Naive thymus-derived CD8-positive, alpha-beta T cell (primary cell): ENCODE data around the gene INTS2. TPM values are rescaled to one million over a fixed set of nuclear protein-coding genes. Genes with fewer than 3 reads are reported as not detected.
"Not testable (repeated sequence)": the region's sequence is repeated elsewhere in the genome, so short reads cannot be mapped to it uniquely, and the experiment has no call there.

Experiments
- ATAC-seq, 2 donors: fragments of 150-1000 bp; cut with Tn5 transposase in 1 of 2; sonication (Bioruptor Pico), chemical (Tn5 transposase) in 1 of 2; 1 replicate in 1 of 2; 2 replicates in 1 of 2; pipeline ENCODE4 v1.10.0; 2021; ENCODE audit warnings: mild to moderate bottlenecking in 2 of 2, moderate library complexity in 2 of 2
- POLR2A ChIA-PET: fragments of 350-600 bp; sonication (Branson Sonifier 250); formaldehyde crosslinking; loops from one replicate; lab custom pipeline; 2021; ENCODE audit warnings: antibody characterized with exemption; lab: Charles Lee
- DNase-seq, 10 donors: peaks; one replicate each; pipeline versions ENCODE4 v3.0.0 to v3.0.0-alpha.2; 2020 to 2022
- H3K27ac Mint-ChIP-seq, 10 donors: one replicate each; pipeline ENCODE4 v1.8.0; 2020 to 2022; ENCODE audit warnings: mild to moderate bottlenecking in 10 of 10, mixed read lengths in 10 of 10, moderate library complexity in 4 of 10, inconsistent platforms in 1 of 10
- H3K27me3 Mint-ChIP-seq, 5 donors: one replicate each; pipeline ENCODE4 v1.8.0; 2021 to 2022; ENCODE audit warnings: mixed read lengths in 5 of 5
- H3K36me3 Mint-ChIP-seq, 3 donors: one replicate each; pipeline ENCODE4 v1.8.0; 2020 to 2022; ENCODE audit warnings: mixed read lengths in 3 of 3, mild to moderate bottlenecking in 2 of 3, inconsistent platforms in 1 of 3
- H3K4me1 Mint-ChIP-seq, 4 donors: one replicate each; pipeline ENCODE4 v1.8.0; 2021 to 2022; ENCODE audit warnings: mixed read lengths in 4 of 4
- H3K4me3 Mint-ChIP-seq, 10 donors: one replicate each; pipeline ENCODE4 v1.8.0; 2020 to 2022; ENCODE audit warnings: mild to moderate bottlenecking in 10 of 10, mixed read lengths in 10 of 10, moderate library complexity in 6 of 10, inconsistent platforms in 1 of 10
- H3K9me3 Mint-ChIP-seq, 9 donors: one replicate each; pipeline ENCODE4 v1.8.0; 2020 to 2022; ENCODE audit warnings: mixed read lengths in 9 of 9, mild to moderate bottlenecking in 3 of 9, inconsistent platforms in 1 of 9, moderate library complexity in 1 of 9
- polyA plus RNA-seq, 3 donors: library from polyadenylated mRNA; unstranded; fragments of 300-500 nt; fragmentation: Illumina TruSeq; gene quantifications; one replicate each; pipeline ENCODE4 v1.2.3, GENCODE V29; 2021
- total RNA-seq, 8 experiments: library from RNA in 2 of 8; stranded (reverse) in 2 of 8; gene quantifications; one replicate each; pipeline ENCODE4 v1.2.3 and lab custom pipeline; 2021 to 2026

INTS2 gene
- total and polyA plus RNA-seq, 5 experiments from 2014 or later: 3.3 to 19.4 (median 4.0) TPM

DNA sequence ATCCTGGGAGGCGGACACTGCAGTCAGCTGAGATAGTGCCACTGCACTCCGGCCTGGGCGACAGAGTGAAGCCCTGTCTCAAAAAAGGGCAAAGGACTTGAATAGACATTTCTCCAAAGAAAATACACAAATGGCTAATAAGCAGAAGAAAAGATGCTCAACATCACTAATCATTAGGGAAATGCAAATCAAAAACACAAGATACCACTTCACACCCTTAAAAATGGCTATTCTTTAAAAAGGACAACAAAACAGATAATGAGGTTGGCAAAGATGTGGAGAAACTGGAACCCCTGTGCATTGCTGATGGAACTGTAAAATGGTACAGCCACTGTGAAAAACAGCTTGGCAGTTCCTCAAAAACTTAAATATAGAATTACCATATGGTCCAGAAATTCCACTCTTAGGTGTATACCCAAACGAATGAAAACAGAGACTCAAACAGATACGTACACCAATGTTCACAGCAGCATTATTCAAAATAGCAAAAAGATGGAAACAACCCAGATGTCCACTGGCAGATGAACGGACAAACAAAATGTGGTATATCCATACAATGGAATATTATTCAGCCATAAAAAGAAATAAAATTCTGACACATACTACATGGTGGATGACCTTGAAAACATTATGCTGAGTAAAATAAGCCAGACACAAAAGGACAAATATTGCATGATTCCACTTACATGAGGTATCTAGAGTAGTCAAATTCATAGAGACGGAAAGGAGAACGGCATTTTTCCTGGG lies 100.0 kb downstream of the INTS2 start:
- Mint-ChIP-seq H3K4me3 (no peak overlapping the region), H3K9me3 (peaks cover 0 to 8% (median 0%) of the 10 kb centered on the region in 9 donors), H3K36me3 (peaks cover 0 to 8% (median 8%) of the 10 kb centered on the region in 3 donors), H3K27ac (no peak overlapping the region), H3K4me1 (no peaks in the 10 kb centered on the region), H3K27me3 (peaks cover 0 to 3% (median 0%) of the 10 kb centered on the region in 5 donors)
- DNase-seq: no peak
- POLR2A ChIA-PET: no interaction called here
- no peak for ATAC-seq

DNA sequence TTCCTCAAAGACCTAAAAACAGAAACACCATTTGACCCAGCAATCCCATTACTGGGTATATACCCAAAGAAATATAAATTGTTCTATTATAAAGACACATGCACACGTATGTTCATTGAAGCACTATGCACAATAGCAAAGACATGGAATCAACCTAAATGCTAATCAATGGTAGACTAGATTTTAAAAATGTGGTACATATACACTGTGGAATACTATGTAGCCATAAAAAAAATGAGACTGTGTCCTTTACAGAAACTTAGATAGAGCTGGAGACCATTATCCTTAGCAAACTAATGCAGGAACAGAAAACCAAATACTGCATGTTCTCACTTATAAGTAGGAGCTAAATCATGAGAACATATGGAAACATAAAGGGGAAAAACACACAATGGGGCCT lies 100.9 kb downstream of the INTS2 start:
- H3K36me3 Mint-ChIP-seq, POLR2A ChIA-PET, H3K4me3 Mint-ChIP-seq, DNase-seq, H3K27me3 Mint-ChIP-seq, ATAC-seq, H3K4me1 Mint-ChIP-seq, H3K9me3 Mint-ChIP-seq, H3K27ac Mint-ChIP-seq: not testable (repeated sequence)

GRCh38 chr17:61826198-61826597 lies 101.6 kb downstream of the INTS2 start:
- H3K27me3 Mint-ChIP-seq, POLR2A ChIA-PET, ATAC-seq, H3K27ac Mint-ChIP-seq, H3K9me3 Mint-ChIP-seq, DNase-seq, H3K4me1 Mint-ChIP-seq, H3K4me3 Mint-ChIP-seq: not testable (repeated sequence)
- peaks cover 0 to 12% (median 8%) of the 10 kb centered on the region in 3 donors for H3K36me3 Mint-ChIP-seq

- peaks cover 0 to 15% (median 8%) of the 10 kb centered on the region in 3 donors for H3K36me3 Mint-ChIP-seq
- H3K27me3 Mint-ChIP-seq: peaks cover 0 to 3% (median 0%) of the 10 kb centered on the region in 5 donors
- no peak for DNase-seq
- H3K27ac Mint-ChIP-seq: no peak overlapping the region
- ATAC-seq: no peak
- POLR2A ChIA-PET: no interaction called here
- H3K9me3 Mint-ChIP-seq: peaks cover 0 to 8% (median 0%) of the 10 kb centered on the region in 9 donors
- H3K4me3 Mint-ChIP-seq: no peak overlapping the region
- no peaks in the 10 kb centered on the region for H3K4me1 Mint-ChIP-seq
Measured at GRCh38 chr17:61825448-61826137, 102.2 kb downstream of the INTS2 start.

- Mint-ChIP-seq H3K27ac (no peak overlapping the region), H3K27me3 (peaks cover 0 to 3% (median 0%) of the 10 kb centered on the region in 5 donors), H3K36me3 (peaks cover 0 to 16% (median 5%) of the 10 kb centered on the region in 3 donors), H3K4me3 (no peak overlapping the region), H3K4me1 (no peaks in the 10 kb centered on the region), H3K9me3 (peaks cover 0 to 7% (median 0%) of the 10 kb centered on the region in 9 donors)
- DNase-seq (no peak), ATAC-seq (no peak)
- POLR2A ChIA-PET: no interaction called here
Measured at GRCh38 chr17:61822326-61823285, 105.2 kb downstream of the INTS2 start.

- Mint-ChIP-seq H3K27ac (no peak overlapping the region), H3K27me3 (peaks cover 0 to 3% (median 0%) of the 10 kb centered on the region in 5 donors), H3K4me3 (no peak overlapping the region), H3K4me1 (peaks cover 0 to 5% (median 0%) of the 10 kb centered on the region in 4 donors), H3K36me3 (peaks cover 0 to 10% (median 0%) of the 10 kb centered on the region in 3 donors), H3K9me3 (peaks cover 0 to under 1% (median 0%) of the 10 kb centered on the region in 9 donors)
- ATAC-seq (no peak), DNase-seq (no peak)
- POLR2A ChIA-PET: no interaction called here
Measured at GRCh38 chr17:61821655-61822054, 106.1 kb downstream of the INTS2 start.

- H3K27me3 Mint-ChIP-seq, ATAC-seq, H3K4me3 Mint-ChIP-seq, DNase-seq, H3K9me3 Mint-ChIP-seq, POLR2A ChIA-PET, H3K36me3 Mint-ChIP-seq, H3K27ac Mint-ChIP-seq: not testable (repeated sequence)
- peaks cover 0 to 15% (median 0%) of the 10 kb centered on the region in 4 donors for H3K4me1 Mint-ChIP-seq
Measured at GRCh38 chr17:61819265-61819664, 108.5 kb downstream of the INTS2 start.

DNA sequence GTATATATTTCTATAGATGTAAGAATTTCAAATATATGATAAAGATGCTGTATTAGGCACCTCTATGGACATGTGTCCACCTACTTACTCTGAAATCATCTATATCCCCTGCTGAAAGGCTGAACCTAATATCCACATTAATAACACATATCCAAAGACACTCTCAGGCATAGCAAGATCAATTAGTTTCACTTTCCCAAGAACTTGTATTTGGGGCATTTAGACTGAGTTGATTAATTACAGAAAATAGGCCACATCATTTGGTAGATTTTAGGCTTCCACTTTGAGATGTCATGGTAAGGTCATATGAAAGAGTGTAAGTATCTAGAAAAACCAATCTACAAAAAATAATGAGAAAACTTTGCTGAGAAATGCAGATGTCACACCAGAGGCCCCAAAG lies 109.6 kb downstream of the INTS2 start:
- Mint-ChIP-seq H3K27ac (no peak overlapping the region), H3K27me3 (peaks cover 0 to 1% (median 0%) of the 10 kb centered on the region in 5 donors), H3K36me3 (peaks cover 0 to 9% (median 0%) of the 10 kb centered on the region in 3 donors), H3K9me3 (no peaks in the 10 kb centered on the region), H3K4me1 (peaks cover 0 to 18% (median 0%) of the 10 kb centered on the region in 4 donors), H3K4me3 (no peak overlapping the region)
- no peak for ATAC-seq
- POLR2A ChIA-PET: no interaction called here
- no peak for DNase-seq

- Mint-ChIP-seq H3K36me3 (peaks cover 0 to 9% (median 0%) of the 10 kb centered on the region in 3 donors), H3K9me3 (no peaks in the 10 kb centered on the region), H3K27ac (no peak overlapping the region), H3K4me1 (peaks cover 0 to 22% (median 0%) of the 10 kb centered on the region in 4 donors), H3K27me3 (no peaks in the 10 kb centered on the region), H3K4me3 (no peak overlapping the region)
- DNase-seq: no peak
- no peak for ATAC-seq
- POLR2A ChIA-PET: no interaction called here
Measured at GRCh38 chr17:61817452-61817851, 110.3 kb downstream of the INTS2 start.

DNA sequence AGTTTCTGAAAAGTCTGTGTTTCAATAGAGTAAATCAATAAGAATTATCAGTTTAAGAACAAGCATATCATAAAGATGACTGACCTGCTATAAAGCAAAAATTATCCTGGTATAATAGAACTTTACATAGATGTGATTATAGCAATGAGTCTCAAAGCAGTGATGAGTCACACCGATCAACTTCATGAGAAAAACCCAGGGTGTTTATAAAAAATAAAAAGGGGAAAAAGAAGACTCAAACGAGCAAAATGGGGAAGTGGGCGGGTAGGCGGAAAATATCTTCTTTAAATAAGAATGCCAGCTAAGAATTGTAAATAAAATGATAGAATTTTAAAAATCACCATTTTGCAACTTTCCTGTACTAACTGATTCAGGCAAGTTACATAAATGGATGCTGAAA lies 111.2 kb downstream of the INTS2 start:
- peaks cover 0 to 6% (median 0%) of the 10 kb centered on the region in 3 donors for H3K36me3 Mint-ChIP-seq
- H3K27me3 Mint-ChIP-seq: no peaks in the 10 kb centered on the region
- POLR2A ChIA-PET: no interaction called here
- H3K4me1 Mint-ChIP-seq: peaks cover 0 to 22% (median 0%) of the 10 kb centered on the region in 4 donors
- no peak for DNase-seq
- H3K4me3 Mint-ChIP-seq: no peak overlapping the region
- H3K9me3 Mint-ChIP-seq: no peaks in the 10 kb centered on the region
- ATAC-seq: no peak
- no peak overlapping the region for H3K27ac Mint-ChIP-seq

DNA sequence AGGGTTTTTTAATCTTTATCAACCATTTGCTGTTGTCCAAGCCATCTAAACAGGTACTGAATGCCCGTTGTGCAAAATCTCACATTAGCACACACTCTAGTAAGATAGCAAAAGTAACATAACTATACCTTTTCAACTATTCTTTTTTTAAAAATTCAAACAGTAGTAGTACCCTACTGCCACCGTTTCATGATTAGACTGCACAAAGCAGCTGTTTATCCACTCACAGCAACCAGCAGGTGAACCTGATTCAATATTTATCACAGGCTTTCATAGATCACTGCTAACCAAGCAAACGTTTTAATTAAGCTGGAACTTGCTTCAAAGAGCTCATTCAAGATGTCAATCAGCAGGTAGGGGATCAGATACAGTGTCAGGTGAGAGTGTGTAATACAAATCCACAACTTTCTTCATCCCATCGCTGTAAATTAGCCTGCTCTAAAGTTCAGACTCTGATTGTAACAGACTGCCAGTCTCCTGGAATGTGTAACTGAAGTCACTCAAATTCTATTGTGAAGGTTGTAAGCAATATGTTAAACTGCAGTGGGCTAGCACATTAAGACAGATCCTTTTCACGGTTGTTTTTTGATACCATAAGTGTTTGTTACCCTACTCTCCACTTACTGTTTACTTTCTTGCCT lies 111.8 kb downstream of the INTS2 start:
- POLR2A ChIA-PET: no interaction called here
- no peak for ATAC-seq
- no peak overlapping the region for H3K27ac Mint-ChIP-seq
- H3K4me3 Mint-ChIP-seq: no peak overlapping the region
- no peaks in the 10 kb centered on the region for H3K9me3 Mint-ChIP-seq
- no peaks in the 10 kb centered on the region for H3K27me3 Mint-ChIP-seq
- H3K4me1 Mint-ChIP-seq: peaks cover 0 to 22% (median 0%) of the 10 kb centered on the region in 4 donors
- H3K36me3 Mint-ChIP-seq: peaks cover 0 to 3% (median 0%) of the 10 kb centered on the region in 3 donors
- DNase-seq: no peak
